ENCODE results near the gene GPR101. TPM values are rescaled to one million over a fixed set of nuclear protein-coding genes. Genes with fewer than 3 reads are reported as not detected.
"Not testable (repeated sequence)": the region's sequence is repeated elsewhere in the genome, so short reads cannot be mapped to it uniquely, and the experiment has no call there.

GPR101 gene
- total and polyA plus RNA-seq, 12 donors, result not detected

DNA sequence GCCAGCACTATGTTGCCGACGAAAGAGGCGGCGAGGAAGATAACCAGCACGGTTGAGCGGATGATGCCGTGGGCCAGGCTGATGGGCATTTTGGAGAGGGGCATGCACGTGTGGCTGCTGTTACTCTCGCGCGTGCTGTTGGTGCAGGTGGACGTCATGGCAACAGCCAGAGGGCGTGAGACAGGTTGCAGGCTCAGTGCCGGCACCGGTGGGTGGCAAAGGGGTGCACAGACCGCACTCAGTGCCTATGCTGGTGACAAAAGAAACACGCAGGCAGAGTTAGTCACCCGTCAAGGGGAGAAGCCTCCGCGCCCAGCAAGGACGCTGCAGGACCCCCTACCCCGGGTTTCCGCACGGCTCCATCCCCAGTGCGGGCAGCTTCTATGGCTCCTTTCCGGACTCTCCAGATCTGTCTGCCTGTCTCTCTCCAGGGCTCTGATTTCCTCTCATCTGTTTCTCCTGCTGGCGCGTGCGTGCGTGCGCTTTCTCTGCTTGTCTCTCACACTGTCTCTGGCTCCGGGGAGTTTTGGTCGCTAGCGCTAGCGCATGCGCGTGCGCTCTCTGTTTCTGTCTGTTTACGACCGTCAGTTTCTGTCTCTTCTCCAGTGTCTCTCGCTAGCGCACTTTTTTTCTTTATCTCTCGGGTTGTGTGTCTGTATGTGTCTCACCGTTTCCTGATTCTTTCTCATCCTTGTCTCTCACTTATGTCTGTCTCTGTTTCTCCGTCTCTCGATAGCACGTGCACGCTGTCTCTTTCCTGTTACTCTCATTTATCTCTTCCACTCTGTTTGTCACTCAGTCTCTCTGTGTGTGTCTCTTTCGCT is 2.1 kb downstream of the GPR101 start:
- Histone ChIP-seq H3K4me1 (peaks cover 0 to 17% (median 0%) of the 10 kb centered on the region in 9 donors), H3K4me3 (peak overlapping the region in 9 of 10 donors; percentile 5 to 45 (median 39)), H3K27ac (no peak overlapping the region), H3K36me3 (no peaks in the 10 kb centered on the region), H3K27me3 (peaks cover 0 to 98% (median 35%) of the 10 kb centered on the region in 7 donors), H3K9me3 (peaks cover 0 to 10% (median 0%) of the 10 kb centered on the region in 11 donors)
- 1% methylated on average over 42 to 49 of the region's 49 CpGs for WGBS, 2 donors
- intact Hi-C loops (cut with DNase I), result no loop called here
- TF ChIP-seq, protein P1, sequence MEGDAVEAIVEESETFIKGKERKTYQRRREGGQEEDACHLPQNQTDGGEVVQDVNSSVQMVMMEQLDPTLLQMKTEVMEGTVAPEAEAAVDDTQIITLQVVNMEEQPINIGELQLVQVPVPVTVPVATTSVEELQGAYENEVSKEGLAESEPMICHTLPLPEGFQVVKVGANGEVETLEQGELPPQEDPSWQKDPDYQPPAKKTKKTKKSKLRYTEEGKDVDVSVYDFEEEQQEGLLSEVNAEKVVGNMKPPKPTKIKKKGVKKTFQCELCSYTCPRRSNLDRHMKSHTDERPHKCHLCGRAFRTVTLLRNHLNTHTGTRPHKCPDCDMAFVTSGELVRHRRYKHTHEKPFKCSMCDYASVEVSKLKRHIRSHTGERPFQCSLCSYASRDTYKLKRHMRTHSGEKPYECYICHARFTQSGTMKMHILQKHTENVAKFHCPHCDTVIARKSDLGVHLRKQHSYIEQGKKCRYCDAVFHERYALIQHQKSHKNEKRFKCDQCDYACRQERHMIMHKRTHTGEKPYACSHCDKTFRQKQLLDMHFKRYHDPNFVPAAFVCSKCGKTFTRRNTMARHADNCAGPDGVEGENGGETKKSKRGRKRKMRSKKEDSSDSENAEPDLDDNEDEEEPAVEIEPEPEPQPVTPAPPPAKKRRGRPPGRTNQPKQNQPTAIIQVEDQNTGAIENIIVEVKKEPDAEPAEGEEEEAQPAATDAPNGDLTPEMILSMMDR (IDR thresholded peaks at IDR 0.05), result no peak
- peak in 3 of 8 donors; percentile 35 to 50 (median 49) for ATAC-seq
- DNase-seq, result peak in 1 of 2 donors; percentile 20

DNA sequence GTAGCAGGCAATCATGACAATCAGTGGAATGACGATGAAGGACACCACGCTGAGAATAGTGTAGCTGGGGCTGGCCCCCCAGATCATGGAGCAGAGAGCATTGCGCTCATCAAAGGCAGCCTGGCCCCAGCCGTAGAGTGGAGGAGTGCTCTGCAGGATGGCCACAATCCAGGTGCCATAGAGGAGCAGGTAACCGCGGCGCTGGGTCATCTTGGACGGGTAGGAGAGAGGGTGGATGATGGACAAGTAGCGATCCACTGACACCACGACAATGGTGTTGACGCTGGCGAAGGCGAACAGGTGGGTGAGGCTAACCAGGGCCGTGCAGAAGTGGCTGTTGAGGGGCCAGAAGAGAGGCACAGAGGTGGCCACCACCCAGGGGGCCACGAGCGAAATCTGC is 2.8 kb downstream of the GPR101 start:
- 10 to 13% methylated on average over 16 of the region's 16 CpGs for WGBS, 2 donors
- Histone ChIP-seq H3K4me1 (peaks cover 0 to 17% (median 0%) of the 10 kb centered on the region in 9 donors), H3K4me3 (peak overlapping the region in 1 of 10 donors; percentile 45), H3K9me3 (peaks cover 0 to 10% (median 0%) of the 10 kb centered on the region in 11 donors), H3K27me3 (peaks cover 0 to 98% (median 35%) of the 10 kb centered on the region in 7 donors), H3K36me3 (no peaks in the 10 kb centered on the region), H3K27ac (no peak overlapping the region)
- DNase-seq (no peak), ATAC-seq (no peak)
- intact Hi-C loops (cut with DNase I), result no loop called here
- TF ChIP-seq, protein P1 (IDR thresholded peaks at IDR 0.05), result no peak

DNA sequence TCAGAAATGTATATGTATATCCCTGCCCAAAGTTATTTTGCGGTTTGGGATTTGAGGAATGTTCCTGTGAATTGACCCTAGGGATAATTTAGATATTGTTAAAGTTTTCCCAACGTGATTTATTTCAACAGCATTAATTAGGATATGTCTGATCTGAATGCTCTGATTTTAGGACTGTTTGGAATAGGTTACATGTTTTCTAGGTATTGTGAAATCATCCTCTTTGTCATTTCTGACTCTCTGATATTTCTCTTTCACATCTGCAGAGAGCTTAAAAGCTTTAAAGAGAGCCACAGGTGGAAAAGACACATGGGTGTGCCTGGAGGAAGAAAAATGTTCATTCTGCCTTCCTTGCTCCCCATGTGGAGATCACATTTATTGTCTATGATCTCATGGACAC is 5.1 kb downstream of the GPR101 start:
- WGBS, 2 donors, result 58 to 62% methylated on average over 2 of the region's 2 CpGs
- ATAC-seq (no peak), DNase-seq (no peak)
- Histone ChIP-seq H3K4me3 (no peak overlapping the region), H3K9me3 (peaks cover 0 to 10% (median 0%) of the 10 kb centered on the region in 11 donors), H3K27me3 (peaks cover 0 to 96% (median 24%) of the 10 kb centered on the region in 7 donors), H3K27ac (no peak overlapping the region), H3K4me1 (peaks cover 0 to 17% (median 0%) of the 10 kb centered on the region in 9 donors), H3K36me3 (no peaks in the 10 kb centered on the region)
- intact Hi-C loops (cut with DNase I), result no loop called here
- TF ChIP-seq, protein P1 (IDR thresholded peaks at IDR 0.05), result no peak

DNA sequence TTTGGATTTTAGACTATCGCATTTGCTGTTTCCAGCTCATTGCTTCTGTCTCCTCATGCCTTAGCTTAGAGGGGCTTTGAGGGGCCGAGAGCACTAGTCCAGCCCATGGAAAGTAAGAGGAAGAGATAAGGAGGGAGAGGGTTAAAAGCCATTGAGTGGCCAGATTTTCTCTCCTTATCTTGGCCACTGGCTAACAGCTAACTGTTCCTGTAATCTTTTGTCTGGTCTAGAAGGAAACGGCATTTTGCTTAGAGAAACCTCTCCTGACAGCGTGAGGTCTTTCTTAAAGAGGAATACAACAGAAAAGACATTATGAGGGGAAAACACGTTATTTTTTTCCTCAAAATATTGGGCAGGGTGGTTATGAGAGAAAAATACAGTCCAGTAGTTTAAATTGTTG is 7.9 kb downstream of the GPR101 start:
- TF ChIP-seq, protein P1 (IDR thresholded peaks at IDR 0.05), result no peak
- WGBS, 2 donors, result 10 to 12% methylated on average over 5 of the region's 5 CpGs
- Histone ChIP-seq H3K9me3 (no peaks in the 10 kb centered on the region), H3K4me3 (no peak overlapping the region), H3K27me3 (peaks cover 0 to 72% (median under 1%) of the 10 kb centered on the region in 7 donors), H3K36me3 (no peaks in the 10 kb centered on the region), H3K4me1 (no peaks in the 10 kb centered on the region), H3K27ac (no peak overlapping the region)
- ATAC-seq (no peak), DNase-seq (no peak)
- intact Hi-C loops (cut with DNase I), result no loop called here

DNA sequence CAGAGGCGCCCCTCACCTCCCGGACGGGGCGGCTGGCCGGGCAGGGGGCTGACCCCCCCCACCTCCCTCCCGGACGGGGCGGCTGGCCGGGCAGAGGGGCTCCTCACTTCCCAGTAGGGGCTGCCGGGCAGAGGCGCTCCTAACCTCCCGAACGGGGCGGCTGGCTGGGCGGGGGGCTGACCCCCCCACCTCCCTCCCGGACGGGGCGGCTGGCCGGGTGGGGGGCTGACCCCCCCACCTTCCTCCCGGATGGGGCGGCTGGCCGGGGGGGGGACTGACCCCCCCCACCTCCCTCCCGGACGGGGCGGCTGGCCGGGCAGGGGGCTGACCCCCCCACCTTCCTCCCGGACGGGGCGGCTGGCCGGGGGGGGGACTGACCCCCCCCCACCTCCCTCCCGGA is 33.6 kb downstream of the GPR101 start:
- H3K27me3 ChIP-seq; H3K27ac ChIP-seq; intact Hi-C loops (cut with DNase I); H3K4me3 ChIP-seq; H3K36me3 ChIP-seq; ATAC-seq; H3K4me1 ChIP-seq; DNase-seq; H3K9me3 ChIP-seq: not testable (repeated sequence)
- 50 to 91% methylated on average over 1 to 14 of the region's 31 CpGs for WGBS, 2 donors

Data from heart right ventricle (tissue), 16 donors.